ENCODE results near the gene VPS37B. TPM values are rescaled to one million over a fixed set of nuclear protein-coding genes. Genes with fewer than 3 reads are reported as not detected.

The VPS37B gene
- total and polyA plus RNA-seq, 2 donors (not counting 3 experiments of a cell fraction or from before 2014, with no cell fraction given): 39.5 to 45.9 TPM

DNA sequence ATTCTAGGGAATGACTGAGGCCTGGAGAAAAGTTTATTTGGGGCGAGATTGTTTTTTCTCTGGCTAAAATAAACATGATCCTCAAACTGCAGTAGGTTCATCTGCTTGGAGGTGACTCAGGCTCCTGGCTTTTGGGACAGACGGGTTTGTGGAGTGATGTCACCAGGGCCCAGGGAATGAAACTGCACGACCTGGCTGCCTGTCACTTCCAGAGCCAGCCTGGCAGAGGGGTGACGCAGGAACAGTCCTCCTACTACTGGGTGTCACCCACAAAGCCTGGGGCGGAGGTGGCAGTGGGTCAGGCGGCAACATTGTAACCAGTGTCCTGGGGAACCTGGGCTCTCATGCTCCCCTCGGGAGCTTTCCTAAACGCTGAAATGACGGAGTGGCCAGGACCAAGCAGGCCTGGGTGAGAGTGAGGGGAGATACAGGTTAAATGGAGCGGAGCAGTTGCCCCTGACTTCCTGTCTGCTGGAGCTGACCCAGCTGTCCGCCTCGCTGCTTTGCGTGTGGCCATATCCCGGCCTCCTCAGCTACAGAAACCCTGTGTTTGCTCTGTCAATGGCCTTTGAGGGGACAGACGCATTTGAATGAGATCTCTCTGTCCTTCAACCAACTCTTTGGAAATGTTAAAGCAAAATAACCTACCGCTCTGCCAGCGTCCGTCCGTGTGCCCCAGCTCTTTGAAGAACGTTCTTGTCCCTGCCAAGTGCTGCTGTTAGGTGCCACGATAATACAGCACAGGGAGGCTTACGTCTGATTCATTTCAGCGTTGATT is 54.2 kb downstream of the VPS37B start:
- Histone ChIP-seq H2AFZ (ENCODE audit: low read depth, low read length) (no peak overlapping the region), H3K36me3 (ENCODE audit: control insufficient read depth in 2 of 2, extremely low read depth in 1 of 2, insufficient read depth in 2 of 2, low read length in 2 of 2) (peaks cover 2 to 14% of the 10 kb centered on the region in 2 experiments), H3K4me2 (ENCODE audit: insufficient read depth, low read length) (no peak overlapping the region), H3K4me1 (ENCODE audit: control insufficient read depth, extremely low read depth, insufficient read depth, low read length) (peaks cover 41% of the 10 kb centered on the region), H3K9me1 (replicated peaks; ENCODE audit: control insufficient read depth, extremely low read depth, insufficient read depth, low read length) (no peaks in the 10 kb centered on the region), H3K4me3 (replicated peaks in 1 of 3; ENCODE audit: insufficient read depth in 1 of 3, low read depth in 1 of 3, low read length in 3 of 3) (no peak overlapping the region), H3K27me3 (ENCODE audit: control insufficient read depth in 2 of 2, insufficient read depth in 2 of 2, low read length in 2 of 2) (no peaks in the 10 kb centered on the region), H3K79me2 (ENCODE audit: control insufficient read depth, insufficient read depth, low read length) (peaks cover 96% of the 10 kb centered on the region), H3K27ac (ENCODE audit: insufficient read depth, low read depth, low read length) (no peak overlapping the region), H3K9me3 (replicated peaks; ENCODE audit: control insufficient read depth, insufficient read depth, low read length) (no peaks in the 10 kb centered on the region), H3K9ac (replicated peaks; ENCODE audit: extremely low read depth, insufficient read depth, low read length) (no peak overlapping the region), H4K20me1 (replicated peaks; ENCODE audit: control insufficient read depth, extremely low read depth, insufficient read depth, low read length) (peaks cover 3% of the 10 kb centered on the region)
- no peak for DNase-seq (ENCODE audit: low read depth, low spot score)
- CTCF ChIA-PET: interaction anchor here (1.2 to 1.7 kb wide), 4 partner anchors 8 to 204 kb away, joined by 4 to 10 read pairs (median 4); no protein-coding TSS in a partner anchor
- FAIRE-seq: peak; percentile 62
- no peak for TF ChIP-seq FOS (IDR thresholded peaks at IDR 0.05; ENCODE audit: borderline replicate concordance, insufficient read depth, low read length)
- TF ChIP-seq GATA2 (IDR thresholded peaks at IDR 0.05; ENCODE audit: insufficient read depth, insufficient read length, low read depth, low read length): no peak
- TF ChIP-seq POLR2A (IDR thresholded peaks at IDR 0.05; ENCODE audit: low read depth, low read length): no peak
- TF ChIP-seq JUN (IDR thresholded peaks at IDR 0.05; ENCODE audit: borderline replicate concordance, insufficient read depth, insufficient read length, low read depth): no peak
- no peak for TF ChIP-seq EZH2 (IDR thresholded peaks at IDR 0.05; ENCODE audit: borderline replicate concordance, low read depth, low read length, severe bottlenecking)
- TF ChIP-seq, protein P1, sequence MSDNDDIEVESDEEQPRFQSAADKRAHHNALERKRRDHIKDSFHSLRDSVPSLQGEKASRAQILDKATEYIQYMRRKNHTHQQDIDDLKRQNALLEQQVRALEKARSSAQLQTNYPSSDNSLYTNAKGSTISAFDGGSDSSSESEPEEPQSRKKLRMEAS (IDR thresholded peaks at IDR 0.05; ENCODE audit: insufficient read depth, insufficient read length): no peak
- no peak for TF ChIP-seq MYC (IDR thresholded peaks at IDR 0.05; ENCODE audit: low read depth, low read length)
- TF ChIP-seq POLR2AphosphoS5 (IDR thresholded peaks at IDR 0.05; ENCODE audit: insufficient read depth, low read depth, low read length): no peak
- TF ChIP-seq, protein P2, sequence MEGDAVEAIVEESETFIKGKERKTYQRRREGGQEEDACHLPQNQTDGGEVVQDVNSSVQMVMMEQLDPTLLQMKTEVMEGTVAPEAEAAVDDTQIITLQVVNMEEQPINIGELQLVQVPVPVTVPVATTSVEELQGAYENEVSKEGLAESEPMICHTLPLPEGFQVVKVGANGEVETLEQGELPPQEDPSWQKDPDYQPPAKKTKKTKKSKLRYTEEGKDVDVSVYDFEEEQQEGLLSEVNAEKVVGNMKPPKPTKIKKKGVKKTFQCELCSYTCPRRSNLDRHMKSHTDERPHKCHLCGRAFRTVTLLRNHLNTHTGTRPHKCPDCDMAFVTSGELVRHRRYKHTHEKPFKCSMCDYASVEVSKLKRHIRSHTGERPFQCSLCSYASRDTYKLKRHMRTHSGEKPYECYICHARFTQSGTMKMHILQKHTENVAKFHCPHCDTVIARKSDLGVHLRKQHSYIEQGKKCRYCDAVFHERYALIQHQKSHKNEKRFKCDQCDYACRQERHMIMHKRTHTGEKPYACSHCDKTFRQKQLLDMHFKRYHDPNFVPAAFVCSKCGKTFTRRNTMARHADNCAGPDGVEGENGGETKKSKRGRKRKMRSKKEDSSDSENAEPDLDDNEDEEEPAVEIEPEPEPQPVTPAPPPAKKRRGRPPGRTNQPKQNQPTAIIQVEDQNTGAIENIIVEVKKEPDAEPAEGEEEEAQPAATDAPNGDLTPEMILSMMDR (IDR thresholded peaks at IDR 0.05; ENCODE audit: extremely low read depth in 1 of 2, insufficient read depth in 1 of 2, low read depth in 1 of 2, low read length in 2 of 2): no peak
- dilution Hi-C loops (cut with MboI; ENCODE audit: extremely low pct_ligation_motif_present, low sequenced_read_pairs) (no loop called here), intact Hi-C loops (cut with micrococcal nuclease) (no loop called here)
- POLR2A ChIA-PET: no interaction called here
- no TSS peak for BruUV-seq (replicated peaks)
